Naive B cell (primary cell): ENCODE results near the gene RBMXL3. TPM values are rescaled to one million over a fixed set of nuclear protein-coding genes. Genes with fewer than 3 reads are reported as not detected.
A peak's percentile ranks its signal among the peaks of the same experiment; 100 is the strongest.
"Not testable (repeated sequence)": the region's sequence is repeated elsewhere in the genome, so short reads cannot be mapped to it uniquely, and the experiment has no call there.

Experiments
- ATAC-seq, 2 donors: fragments of 150-1000 bp; cut with Tn5 transposase; 2 replicates each; pipeline ENCODE4 v1.10.0; 2021; ENCODE audit warnings: low read depth in 2 of 2, mild to moderate bottlenecking in 2 of 2, moderate library complexity in 2 of 2
- DNase-seq: peaks from one replicate; pipeline ENCODE4 v3.0.0; 2022
- H3K27ac Mint-ChIP-seq, 6 donors: one replicate each; pipeline ENCODE4 v1.8.0; 2020 to 2022; ENCODE audit warnings: mild to moderate bottlenecking in 6 of 6, mixed read lengths in 6 of 6, moderate library complexity in 5 of 6, inconsistent platforms in 2 of 6
- H3K27me3 Mint-ChIP-seq, 3 donors: one replicate each; pipeline ENCODE4 v1.8.0; 2021 to 2022; ENCODE audit warnings: mixed read lengths in 3 of 3, mild to moderate bottlenecking in 1 of 3
- H3K36me3 Mint-ChIP-seq, 2 donors: one replicate each; pipeline ENCODE4 v1.8.0; 2020 to 2022; ENCODE audit warnings: mixed read lengths in 2 of 2, inconsistent platforms in 1 of 2, mild to moderate bottlenecking in 1 of 2
- H3K4me1 Mint-ChIP-seq, 3 donors: one replicate each; pipeline ENCODE4 v1.8.0; 2020 to 2022; ENCODE audit warnings: mixed read lengths in 3 of 3, inconsistent platforms in 1 of 3, mild to moderate bottlenecking in 1 of 3, moderate library complexity in 1 of 3
- H3K4me3 Mint-ChIP-seq, 8 donors: one replicate each; pipeline ENCODE4 v1.8.0; 2020 to 2022; ENCODE audit warnings: mild to moderate bottlenecking in 8 of 8, mixed read lengths in 8 of 8, moderate library complexity in 8 of 8, inconsistent platforms in 2 of 8
- H3K9me3 Mint-ChIP-seq, 7 donors: one replicate each; pipeline ENCODE4 v1.8.0; 2020 to 2022; ENCODE audit warnings: mixed read lengths in 7 of 7, mild to moderate bottlenecking in 5 of 7, inconsistent platforms in 2 of 7, moderate library complexity in 1 of 7
- polyA plus RNA-seq, 6 donors: library from polyadenylated mRNA; unstranded; fragments of 300-500 nt; fragmentation: Illumina TruSeq; gene quantifications; one replicate each; pipeline ENCODE4 v1.2.3, GENCODE V29; 2021; ENCODE audit warnings: low read depth in 6 of 6

The RBMXL3 gene
- polyA plus RNA-seq, 6 donors from 2014 or later = not detected

GRCh38 chrX:115209547-115209946, 20.3 kb downstream of the RBMXL3 start:
- not testable (repeated sequence) for ATAC-seq, DNase-seq, H3K27ac Mint-ChIP-seq, H3K4me1 Mint-ChIP-seq, H3K36me3 Mint-ChIP-seq, H3K4me3 Mint-ChIP-seq, H3K27me3 Mint-ChIP-seq
- H3K9me3 Mint-ChIP-seq = peaks cover 1 to 11% (median 4%) of the 10 kb centered on the region in 7 donors

GRCh38 chrX:115214151-115214550, 24.9 kb downstream of the RBMXL3 start:
- DNase-seq (no peak), ATAC-seq (no peak)
- no peaks in the 10 kb centered on the region for H3K4me1 Mint-ChIP-seq
- no peaks in the 10 kb centered on the region for H3K27me3 Mint-ChIP-seq
- no peak overlapping the region for H3K4me3 Mint-ChIP-seq
- peaks cover 0 to 11% (median 3%) of the 10 kb centered on the region in 7 donors for H3K9me3 Mint-ChIP-seq
- H3K36me3 Mint-ChIP-seq = no peaks in the 10 kb centered on the region
- H3K27ac Mint-ChIP-seq = no peak overlapping the region

GRCh38 chrX:115214605-115215004, 25.4 kb downstream of the RBMXL3 start:
- peaks cover 0 to 11% (median 3%) of the 10 kb centered on the region in 7 donors for H3K9me3 Mint-ChIP-seq
- H3K36me3 Mint-ChIP-seq = no peaks in the 10 kb centered on the region
- H3K4me3 Mint-ChIP-seq = no peak overlapping the region
- no peak for ATAC-seq
- DNase-seq = no peak
- no peaks in the 10 kb centered on the region for H3K27me3 Mint-ChIP-seq
- H3K4me1 Mint-ChIP-seq = no peaks in the 10 kb centered on the region
- no peak overlapping the region for H3K27ac Mint-ChIP-seq

- H3K27ac Mint-ChIP-seq, H3K36me3 Mint-ChIP-seq, DNase-seq, ATAC-seq, H3K4me1 Mint-ChIP-seq, H3K4me3 Mint-ChIP-seq, H3K27me3 Mint-ChIP-seq: not testable (repeated sequence)
- peaks cover 0 to 11% (median 3%) of the 10 kb centered on the region in 7 donors for H3K9me3 Mint-ChIP-seq
Measured at GRCh38 chrX:115217346-115217745, 28.1 kb downstream of the RBMXL3 start.

GRCh38 chrX:115226929-115227328, 37.7 kb downstream of the RBMXL3 start:
- peaks cover 0 to 4% (median 0%) of the 10 kb centered on the region in 7 donors for H3K9me3 Mint-ChIP-seq
- H3K36me3 Mint-ChIP-seq = no peaks in the 10 kb centered on the region
- no peak for DNase-seq
- peaks cover 4 to 21% (median 5%) of the 10 kb centered on the region in 3 donors for H3K27me3 Mint-ChIP-seq
- no peaks in the 10 kb centered on the region for H3K4me1 Mint-ChIP-seq
- no peak overlapping the region for H3K4me3 Mint-ChIP-seq
- H3K27ac Mint-ChIP-seq = no peak overlapping the region
- no peak for ATAC-seq

GRCh38 chrX:115229337-115230003, 40.3 kb downstream of the RBMXL3 start:
- no peak for ATAC-seq
- Mint-ChIP-seq H3K27ac (no peak overlapping the region), H3K9me3 (peaks cover 0 to 4% (median 0%) of the 10 kb centered on the region in 7 donors), H3K4me1 (peaks cover 4 to 5% (median 4%) of the 10 kb centered on the region in 3 donors), H3K27me3 (peaks cover 14 to 46% (median 17%) of the 10 kb centered on the region in 3 donors), H3K4me3 (no peak overlapping the region), H3K36me3 (no peaks in the 10 kb centered on the region)
- DNase-seq = no peak

- no peak overlapping the region for H3K27ac Mint-ChIP-seq
- peaks cover 0 to 4% (median 0%) of the 10 kb centered on the region in 7 donors for H3K9me3 Mint-ChIP-seq
- H3K4me1 Mint-ChIP-seq = peaks cover 4 to 5% (median 4%) of the 10 kb centered on the region in 3 donors
- H3K4me3 Mint-ChIP-seq = peak overlapping the region in 6 of 8 donors; percentile 13 to 73 (median 50)
- no peak for DNase-seq
- peaks cover 14 to 58% (median 20%) of the 10 kb centered on the region in 3 donors for H3K27me3 Mint-ChIP-seq
- ATAC-seq = no peak
- H3K36me3 Mint-ChIP-seq = no peaks in the 10 kb centered on the region
Measured at GRCh38 chrX:115232933-115233496, 43.8 kb downstream of the RBMXL3 start.

- H3K9me3 Mint-ChIP-seq = peaks cover 0 to 4% (median 0%) of the 10 kb centered on the region in 7 donors
- H3K4me3 Mint-ChIP-seq = peak within 1 kb of the TSS in 6 of 8 donors; percentile 13 to 73 (median 50)
- peaks cover 4 to 5% (median 4%) of the 10 kb centered on the region in 3 donors for H3K4me1 Mint-ChIP-seq
- no peaks in the 10 kb centered on the region for H3K36me3 Mint-ChIP-seq
- H3K27ac Mint-ChIP-seq = peak within 1 kb of the TSS in 1 of 6 donors; percentile 56
- ATAC-seq (no peak), DNase-seq (no peak)
- peaks cover 14 to 58% (median 20%) of the 10 kb centered on the region in 3 donors for H3K27me3 Mint-ChIP-seq
Measured at GRCh38 chrX:115233497-115234455, 44.6 kb downstream of the RBMXL3 start, which contains the start of gene LRCH2. LRCH2 (minus strand) TSS chrX:115234096; CDS start chrX:115234041, 55 bp downstream.

- DNase-seq (no peak), ATAC-seq (no peak)
- Mint-ChIP-seq H3K27ac (no peak overlapping the region), H3K36me3 (no peaks in the 10 kb centered on the region), H3K4me3 (no peak overlapping the region), H3K9me3 (peaks cover 0 to 4% (median 0%) of the 10 kb centered on the region in 7 donors), H3K4me1 (peaks cover 4 to 5% (median 4%) of the 10 kb centered on the region in 3 donors), H3K27me3 (peaks cover 14 to 58% (median 20%) of the 10 kb centered on the region in 3 donors)
Measured at GRCh38 chrX:115234461-115234860, 45.3 kb downstream of the RBMXL3 start.

- Mint-ChIP-seq H3K4me1 (peaks cover 4 to 5% (median 4%) of the 10 kb centered on the region in 3 donors), H3K4me3 (no peak overlapping the region), H3K27ac (no peak overlapping the region), H3K36me3 (no peaks in the 10 kb centered on the region), H3K9me3 (peaks cover 0 to 3% (median 0%) of the 10 kb centered on the region in 7 donors), H3K27me3 (peaks cover 14 to 41% (median 19%) of the 10 kb centered on the region in 3 donors)
- DNase-seq (no peak), ATAC-seq (no peak)
Measured at GRCh38 chrX:115236560-115236959, 47.4 kb downstream of the RBMXL3 start.

- Mint-ChIP-seq H3K4me3 (no peak overlapping the region), H3K4me1 (peaks cover 4 to 5% (median 4%) of the 10 kb centered on the region in 3 donors)
- ATAC-seq = no peak
Measured at GRCh38 chrX:115237056-115237455, 47.8 kb downstream of the RBMXL3 start.

More at GRCh38 chrX:115237056-115237455, 47.8 kb downstream of the RBMXL3 start:
- DNase-seq = no peak
- Mint-ChIP-seq H3K36me3 (no peaks in the 10 kb centered on the region), H3K9me3 (peaks cover 0 to 3% (median 0%) of the 10 kb centered on the region in 7 donors), H3K27ac (peak overlapping the region in 1 of 6 donors; percentile 33), H3K27me3 (peaks cover 9 to 36% (median 15%) of the 10 kb centered on the region in 3 donors)
